GM12878 (cell line): ENCODE measurements around the gene RPS27L. TPM values are rescaled to one million over a fixed set of nuclear protein-coding genes. Genes with fewer than 3 reads are reported as not detected.

ENCODE experiments used
- BMI1 ChIP-seq: fragments of 450-650 bp; IDR thresholded peaks from 2 replicates; pipeline ENCODE4 v1.6.1; 2016; ENCODE audit warnings: mild to moderate bottlenecking, moderate library complexity, borderline replicate concordance
- CEBPZ ChIP-seq: fragments of 150-350 bp; IDR thresholded peaks from 2 replicates; pipeline ENCODE4 v1.6.1; 2016; ENCODE audit warnings: low read depth, low read length
- E2F8 ChIP-seq: fragments of 450-650 bp; IDR thresholded peaks from 2 replicates; pipeline ENCODE4 v1.6.1; 2018; ENCODE audit warnings: mild to moderate bottlenecking, low read depth, moderate library complexity; ENCODE audit not compliant: partially characterized antibody
- IKZF2 ChIP-seq, 2 experiments: fragments of 450-650 bp; IDR thresholded peaks; 2 replicates each; pipeline ENCODE4 v1.6.1; 2017; ENCODE audit warnings: mild to moderate bottlenecking in 2 of 2, moderate library complexity in 2 of 2
- JUNB ChIP-seq: IDR thresholded peaks from 2 replicates; pipeline ENCODE4 v1.6.1; 2016; ENCODE audit warnings: antibody characterized with exemption, mild to moderate bottlenecking
- MTA3 ChIP-seq: IDR thresholded peaks from 2 replicates; pipeline ENCODE4 v1.6.1; 2012; ENCODE audit warnings: low read length, inconsistent platforms, borderline replicate concordance
- NBN ChIP-seq: fragments of 450-650 bp; IDR thresholded peaks from 2 replicates; pipeline ENCODE4 v1.6.1; 2016
- NFIC ChIP-seq: IDR thresholded peaks from 2 replicates; pipeline ENCODE4 v1.6.1; 2012; ENCODE audit warnings: low read depth, mild to moderate bottlenecking, inconsistent platforms, low read length, moderate library complexity
- NFYA ChIP-seq: IDR thresholded peaks from 2 replicates; pipeline ENCODE4 v1.6.1; 2011; ENCODE audit warnings: low read depth, mild to moderate bottlenecking, low read length, improper control_type of control experiment, borderline replicate concordance
- NR2C2 ChIP-seq: IDR thresholded peaks from 2 replicates; pipeline ENCODE4 v1.6.1; 2011; ENCODE audit warnings: borderline replicate concordance, low read depth; ENCODE audit not compliant: control insufficient read depth, insufficient read length
- RAD21 ChIP-seq: IDR thresholded peaks from 2 replicates; pipeline ENCODE4 v1.6.1; 2011; ENCODE audit warnings: mild to moderate bottlenecking, low read depth, low read length, moderate library complexity; ENCODE audit not compliant: insufficient read depth
- RB1 ChIP-seq: fragments of 450-650 bp; formaldehyde crosslinking; IDR thresholded peaks from 2 replicates; pipeline ENCODE4 v1.6.1; 2017; ENCODE audit warnings: mild to moderate bottlenecking, borderline replicate concordance
- RBBP5 ChIP-seq: fragments of 200-600 bp; sonication (generic); conservative IDR thresholded peaks from 2 replicates; pipeline ENCODE4 v1.6.1; 2016
- RELA ChIP-seq: fragments of 450-650 bp; IDR thresholded peaks from 2 replicates; pipeline ENCODE4 v1.8.0; 2014; ENCODE audit warnings: borderline replicate concordance; ENCODE audit not compliant: partially characterized antibody
- RELB ChIP-seq: fragments of 450-650 bp; IDR thresholded peaks from 2 replicates; pipeline ENCODE4 v1.6.1; 2017; ENCODE audit warnings: low read depth, mild to moderate bottlenecking, moderate library complexity
- TCF12 ChIP-seq: IDR thresholded peaks from 2 replicates; pipeline ENCODE4 v1.6.1; 2011; ENCODE audit warnings: low read depth, mild to moderate bottlenecking, low read length
- ZBTB40 ChIP-seq: fragments of 450-650 bp; IDR thresholded peaks from 2 replicates; pipeline ENCODE4 v1.6.1; 2016; ENCODE audit warnings: mild to moderate bottlenecking, moderate library complexity, borderline replicate concordance
- ZNF24 ChIP-seq: fragments of 450-650 bp; IDR thresholded peaks from 2 replicates; pipeline ENCODE4 v1.6.1; 2017; ENCODE audit warnings: antibody characterized with exemption, mild to moderate bottlenecking
- polyA plus RNA-seq, 11 experiments: library from polyadenylated mRNA; depleted of rRNA in 4 of 11; unstranded in 6 of 11; stranded (reverse) in 5 of 11; fragments of >200 nt; fragmentation: Nextera tagmentation in 4 of 11; fragmentation: Illumina TruSeq in 1 of 11; extraction: Ambion mirVana in 4 of 11; extraction: Trizol in 1 of 11; gene quantifications; 1 replicate in 1 of 11; 2 replicates in 10 of 11; pipeline versions ENCODE4 v1.2.1 to v1.2.3, GENCODE V29; 2011 to 2016; ENCODE audit warnings: inconsistent platforms in 2 of 11, missing spikeins in 2 of 11, low read depth in 1 of 11
- total RNA-seq, 4 experiments: library from RNA; depleted of rRNA in 3 of 4; stranded (reverse); fragments of >200 nt in 3 of 4; fragmentation: Illumina TruSeq in 1 of 4; extraction: Trizol in 1 of 4; gene quantifications; 2 replicates each; pipeline versions ENCODE4 v1.2.1 to v1.2.3, GENCODE V29; 2013 to 2021

The RPS27L gene
- total and polyA plus RNA-seq, 10 of the 15 experiments (the other 5 are each of a cell fraction or from before 2014, with no cell fraction given), result 133 to 970 (median 220) TPM

- TF ChIP-seq NR2C2 (no peak), CEBPZ (no peak), IKZF2 (IDR thresholded peaks at IDR 0.05) (peak; percentile 70 to 77), BMI1 (peak; percentile 23; the same call in 1 of the 2 replicates), NFIC (no peak), RELB (peak; percentile 74), TCF12 (no peak), RBBP5 (no peak), ZBTB40 (no peak), RB1 (no peak), MTA3 (no peak), E2F8 (no peak), RAD21 (no peak), NBN (peak; percentile 79), JUNB (no peak), RELA (no peak), ZNF24 (no peak), NFYA (no peak)
Measured at GRCh38 chr15:63189941-63190768, 32.9 kb upstream of the RPS27L start (continued).
